NT2/D1 (cell line): ENCODE data around the gene TPK1.

Experiments
- SUZ12 ChIP-seq: IDR thresholded peaks from 2 replicates; pipeline ENCODE4 v1.6.1; 2011; ENCODE audit not compliant: insufficient read length, insufficient read depth; ENCODE audit errors: extremely low read depth
- YY1 ChIP-seq: IDR thresholded peaks from 2 replicates; pipeline ENCODE4 v1.6.1; 2011; ENCODE audit not compliant: insufficient read length, insufficient read depth
- ZNF274 ChIP-seq: IDR thresholded peaks from 2 replicates; pipeline ENCODE4 v1.6.1; 2011; ENCODE audit warnings: mild to moderate bottlenecking, low read depth, low read length

- TF ChIP-seq YY1 (no peak), ZNF274 (no peak), SUZ12 (no peak)
These were observed 6.6 kb upstream of the TPK1 start for GRCh38 chr7:144842377-144842851.
